ENCODE measurements around the gene FAM72D. TPM values are rescaled to one million over a fixed set of nuclear protein-coding genes. Genes with fewer than 3 reads are reported as not detected.
"Not testable (repeated sequence)": the region's sequence is repeated elsewhere in the genome, so short reads cannot be mapped to it uniquely, and the experiment has no call there.

The FAM72D gene
- total RNA-seq, 1 experiment from 2014 or later = 8.3 TPM

DNA sequence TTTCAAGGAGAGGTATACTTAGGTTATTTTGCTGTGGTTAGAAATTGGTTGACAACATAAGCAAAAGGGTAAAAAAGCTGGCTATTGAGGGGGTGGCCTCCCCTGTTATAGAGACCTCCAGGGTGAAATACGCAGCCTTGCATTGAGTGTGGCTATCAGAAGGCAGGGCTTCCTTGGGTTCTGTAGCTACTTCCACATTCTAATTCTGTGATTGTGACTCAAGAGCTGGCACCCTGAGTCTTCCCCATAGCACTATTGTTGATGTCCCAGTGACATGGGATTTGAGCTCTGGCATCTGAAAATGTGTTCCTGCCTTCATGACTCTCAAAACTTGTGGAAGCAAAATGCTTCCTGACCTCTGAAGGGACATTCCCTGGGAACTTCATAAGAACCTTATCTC lies 38.7 kb downstream of the FAM72D start:
- BruUV-seq (replicated peaks); CTCF ChIA-PET; H3K4me2 ChIP-seq; H3K9me3 ChIP-seq (ENCODE audit: insufficient read depth, low read depth); H3K27me3 ChIP-seq (ENCODE audit: insufficient read depth, low read depth); H3K9me2 ChIP-seq (ENCODE audit: insufficient read depth); POLR2A ChIA-PET (ENCODE audit: unreplicated experiment); H3K27ac ChIP-seq; H3F3A ChIP-seq (ENCODE audit: insufficient read depth, low read depth); H3K4me1 ChIP-seq (replicated peaks; ENCODE audit: insufficient read depth); H3K79me2 ChIP-seq (ENCODE audit: low read depth); DNase-seq; H2AFZ ChIP-seq; H3K4me3 ChIP-seq; H4K20me1 ChIP-seq (ENCODE audit: insufficient read depth); intact Hi-C loops (cut with micrococcal nuclease; ENCODE audit: unreplicated experiment); H3K36me3 ChIP-seq (ENCODE audit: low read depth): not testable (repeated sequence)

DNA sequence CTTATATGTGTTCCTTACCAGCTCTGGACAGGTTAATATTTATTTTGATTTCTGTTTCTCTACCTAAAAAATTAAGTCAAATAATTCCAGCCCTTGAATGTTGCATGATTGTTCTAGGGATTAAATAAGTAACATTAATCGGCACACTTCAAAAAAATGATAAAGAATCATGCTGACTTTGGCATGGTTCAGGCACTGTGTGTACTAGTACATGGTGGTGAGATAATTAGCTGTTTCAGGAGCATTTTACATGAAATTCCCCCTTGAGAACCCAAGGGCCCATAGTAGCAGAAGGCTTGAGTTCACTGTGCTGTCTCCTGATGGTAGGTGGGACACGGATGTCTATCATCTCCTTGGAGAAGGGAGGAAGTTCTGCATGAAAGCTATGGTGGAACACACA lies 44.8 kb downstream of the FAM72D start:
- DNase-seq; POLR2A ChIA-PET (ENCODE audit: unreplicated experiment); H3K9me3 ChIP-seq (ENCODE audit: insufficient read depth, low read depth); H3K27ac ChIP-seq; H3K79me2 ChIP-seq (ENCODE audit: low read depth); H3K36me3 ChIP-seq (ENCODE audit: low read depth); CTCF ChIA-PET; H3K4me3 ChIP-seq; H4K20me1 ChIP-seq (ENCODE audit: insufficient read depth); H2AFZ ChIP-seq; H3F3A ChIP-seq (ENCODE audit: insufficient read depth, low read depth); BruUV-seq (replicated peaks); H3K4me2 ChIP-seq; H3K9me2 ChIP-seq (ENCODE audit: insufficient read depth); intact Hi-C loops (cut with micrococcal nuclease; ENCODE audit: unreplicated experiment); H3K27me3 ChIP-seq (ENCODE audit: insufficient read depth, low read depth); H3K4me1 ChIP-seq (replicated peaks; ENCODE audit: insufficient read depth): not testable (repeated sequence)

DNA sequence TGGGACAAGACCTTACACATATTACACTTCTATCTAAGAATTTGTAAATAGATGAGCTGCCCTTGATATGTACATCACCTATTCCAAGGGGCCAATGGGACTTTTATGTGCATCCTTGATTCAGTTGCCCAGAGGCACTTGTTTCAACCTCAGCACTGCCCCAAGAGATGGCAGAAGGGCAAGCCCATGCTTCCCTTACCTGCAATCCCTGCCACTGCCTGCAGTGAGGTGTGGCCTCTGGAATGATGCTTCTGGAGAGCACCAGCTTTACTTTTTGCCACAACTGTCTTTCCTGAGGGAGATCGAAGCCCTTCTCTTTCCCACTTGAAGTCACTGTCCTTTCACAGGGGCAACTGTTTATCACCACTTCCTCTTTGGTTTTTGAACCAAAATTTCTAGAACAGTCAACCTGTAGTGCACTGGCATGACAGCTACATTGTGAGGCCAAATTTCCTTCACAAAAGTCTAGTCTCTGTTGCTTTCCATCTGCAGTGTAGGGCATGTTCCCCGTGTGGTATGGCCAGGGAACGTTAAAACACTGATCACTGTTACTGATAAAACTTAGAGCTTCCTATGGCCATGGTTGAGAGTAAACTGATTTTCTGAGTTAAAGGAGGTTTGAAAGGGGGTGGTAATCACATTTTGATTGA lies 48.6 kb downstream of the FAM72D start:
- H3K36me3 ChIP-seq (ENCODE audit: low read depth); CTCF ChIA-PET; intact Hi-C loops (cut with micrococcal nuclease; ENCODE audit: unreplicated experiment); BruUV-seq (replicated peaks); H3K4me3 ChIP-seq; H3K4me2 ChIP-seq; H3K9me2 ChIP-seq (ENCODE audit: insufficient read depth); H3K79me2 ChIP-seq (ENCODE audit: low read depth); H3K4me1 ChIP-seq (replicated peaks; ENCODE audit: insufficient read depth); POLR2A ChIA-PET (ENCODE audit: unreplicated experiment); H3K27me3 ChIP-seq (ENCODE audit: insufficient read depth, low read depth); DNase-seq; H2AFZ ChIP-seq; H4K20me1 ChIP-seq (ENCODE audit: insufficient read depth); H3F3A ChIP-seq (ENCODE audit: insufficient read depth, low read depth); H3K9me3 ChIP-seq (ENCODE audit: insufficient read depth, low read depth); H3K27ac ChIP-seq: not testable (repeated sequence)

DNA sequence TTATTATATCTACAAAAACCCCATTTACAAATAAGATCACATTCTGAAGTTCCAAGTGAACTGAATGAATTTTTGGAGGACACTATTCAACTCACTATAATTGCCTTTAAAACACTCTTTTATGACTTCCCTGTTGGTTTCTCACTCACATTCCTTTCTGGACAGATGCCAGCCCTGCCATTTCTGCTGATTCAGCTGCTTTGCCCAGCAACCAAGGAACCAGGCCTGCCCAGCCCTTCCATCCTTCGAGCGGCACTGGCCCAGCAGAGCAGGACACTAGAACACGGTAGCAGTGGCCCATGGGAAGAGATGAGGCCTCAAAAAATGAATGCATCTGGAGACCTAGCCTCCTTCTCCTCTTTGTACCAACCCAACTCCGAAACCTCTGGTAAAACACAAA lies 50.5 kb downstream of the FAM72D start:
- H3K9me3 ChIP-seq (ENCODE audit: insufficient read depth, low read depth); intact Hi-C loops (cut with micrococcal nuclease; ENCODE audit: unreplicated experiment); POLR2A ChIA-PET (ENCODE audit: unreplicated experiment); H3K27ac ChIP-seq; H4K20me1 ChIP-seq (ENCODE audit: insufficient read depth); H3K4me3 ChIP-seq; H3F3A ChIP-seq (ENCODE audit: insufficient read depth, low read depth); H2AFZ ChIP-seq; H3K9me2 ChIP-seq (ENCODE audit: insufficient read depth); H3K4me2 ChIP-seq; H3K27me3 ChIP-seq (ENCODE audit: insufficient read depth, low read depth); CTCF ChIA-PET; H3K4me1 ChIP-seq (replicated peaks; ENCODE audit: insufficient read depth); DNase-seq; BruUV-seq (replicated peaks); H3K36me3 ChIP-seq (ENCODE audit: low read depth); H3K79me2 ChIP-seq (ENCODE audit: low read depth): not testable (repeated sequence)

DNA sequence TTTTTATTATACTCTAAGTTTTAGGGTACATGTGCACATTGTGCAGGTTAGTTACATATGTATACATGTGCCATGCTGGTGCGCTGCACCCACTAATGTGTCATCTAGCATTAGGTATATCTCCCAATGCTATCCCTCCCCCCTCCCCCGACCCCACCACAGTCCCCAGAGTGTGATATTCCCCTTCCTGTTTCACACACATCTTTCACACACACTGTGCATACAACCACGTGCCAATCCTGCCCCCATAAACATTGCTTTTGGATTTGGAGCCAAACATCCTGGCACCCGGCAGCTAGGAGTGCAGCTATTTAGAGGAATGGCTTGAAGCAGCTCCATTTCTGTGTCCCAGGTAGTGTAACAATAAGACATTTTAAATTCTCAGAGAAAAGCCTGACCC lies 51.4 kb downstream of the FAM72D start:
- CTCF ChIA-PET = not testable (repeated sequence)

DNA sequence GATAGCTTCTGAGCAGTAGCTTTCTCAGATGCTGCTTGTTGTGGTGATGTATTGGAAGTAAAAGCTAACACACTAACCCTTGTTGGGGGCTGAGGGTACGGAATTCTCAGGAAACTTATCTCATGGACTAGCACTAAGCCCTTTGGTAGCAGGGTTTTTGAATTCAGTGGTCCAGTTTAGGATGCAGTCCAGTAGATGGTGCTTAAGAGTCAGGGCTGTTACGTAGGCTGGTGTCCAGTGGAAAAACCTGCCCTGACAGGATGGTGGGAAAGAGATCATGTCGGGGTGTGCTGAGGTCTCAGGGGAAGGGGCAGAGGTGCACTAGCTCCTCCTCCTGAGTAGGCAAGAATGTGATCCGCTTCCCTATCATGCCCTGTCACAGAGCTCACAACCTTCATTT lies 59.6 kb downstream of the FAM72D start:
- BruUV-seq (replicated peaks); H3K4me2 ChIP-seq; H3K27me3 ChIP-seq (ENCODE audit: insufficient read depth, low read depth); H3K79me2 ChIP-seq (ENCODE audit: low read depth); intact Hi-C loops (cut with micrococcal nuclease; ENCODE audit: unreplicated experiment); CTCF ChIA-PET; H3K9me2 ChIP-seq (ENCODE audit: insufficient read depth); POLR2A ChIA-PET (ENCODE audit: unreplicated experiment); DNase-seq; H2AFZ ChIP-seq; H3K4me1 ChIP-seq (replicated peaks; ENCODE audit: insufficient read depth); H3K27ac ChIP-seq; H3K9me3 ChIP-seq (ENCODE audit: insufficient read depth, low read depth); H3F3A ChIP-seq (ENCODE audit: insufficient read depth, low read depth); H4K20me1 ChIP-seq (ENCODE audit: insufficient read depth); H3K36me3 ChIP-seq (ENCODE audit: low read depth); H3K4me3 ChIP-seq: not testable (repeated sequence)

More for the DNA sequence above, 51.4 kb downstream of the FAM72D start:
- intact Hi-C loops (cut with micrococcal nuclease; ENCODE audit: unreplicated experiment); H3K4me2 ChIP-seq; H3K4me3 ChIP-seq; H4K20me1 ChIP-seq (ENCODE audit: insufficient read depth); H3K27me3 ChIP-seq (ENCODE audit: insufficient read depth, low read depth); H3F3A ChIP-seq (ENCODE audit: insufficient read depth, low read depth); H3K36me3 ChIP-seq (ENCODE audit: low read depth); H3K9me2 ChIP-seq (ENCODE audit: insufficient read depth); H3K27ac ChIP-seq; BruUV-seq (replicated peaks); H3K4me1 ChIP-seq (replicated peaks; ENCODE audit: insufficient read depth); H3K79me2 ChIP-seq (ENCODE audit: low read depth); DNase-seq; H3K9me3 ChIP-seq (ENCODE audit: insufficient read depth, low read depth); H2AFZ ChIP-seq; POLR2A ChIA-PET (ENCODE audit: unreplicated experiment): not testable (repeated sequence)

DNA sequence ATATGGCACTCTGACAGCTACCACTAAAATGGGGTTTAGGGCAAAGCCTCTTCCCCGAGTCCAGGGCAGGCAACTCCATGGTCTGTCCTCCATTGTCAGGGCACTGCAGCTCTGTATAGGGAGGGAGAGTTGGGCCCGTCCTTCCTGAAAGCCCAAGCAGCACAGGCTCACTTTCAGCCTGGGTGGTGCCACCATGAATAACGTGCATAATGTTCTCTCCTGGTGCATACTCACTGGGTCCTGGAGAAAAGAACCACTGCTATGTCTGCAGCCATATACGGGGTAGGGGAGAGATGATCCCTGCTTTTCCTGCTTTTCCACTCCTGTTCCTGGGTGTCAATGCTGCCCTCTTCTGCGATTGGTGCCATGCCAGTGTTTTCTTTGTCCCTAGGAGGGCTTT lies 60.1 kb downstream of the FAM72D start:
- H3F3A ChIP-seq (ENCODE audit: insufficient read depth, low read depth); BruUV-seq (replicated peaks); H3K4me3 ChIP-seq; H3K9me3 ChIP-seq (ENCODE audit: insufficient read depth, low read depth); H3K79me2 ChIP-seq (ENCODE audit: low read depth); H4K20me1 ChIP-seq (ENCODE audit: insufficient read depth); H2AFZ ChIP-seq; H3K27ac ChIP-seq; DNase-seq; H3K27me3 ChIP-seq (ENCODE audit: insufficient read depth, low read depth); CTCF ChIA-PET; H3K4me1 ChIP-seq (replicated peaks; ENCODE audit: insufficient read depth); intact Hi-C loops (cut with micrococcal nuclease; ENCODE audit: unreplicated experiment); POLR2A ChIA-PET (ENCODE audit: unreplicated experiment); H3K9me2 ChIP-seq (ENCODE audit: insufficient read depth); H3K36me3 ChIP-seq (ENCODE audit: low read depth): not testable (repeated sequence)
- 0 out of 2 replicates have a peak overlapping the region, but pooled peaks have one; percentile 13 for H3K4me2 ChIP-seq
